CD4-positive, alpha-beta memory T cell (primary cell): ENCODE measurements around the gene PSMB9. TPM values are rescaled to one million over a fixed set of nuclear protein-coding genes. Genes with fewer than 3 reads are reported as not detected.

Experiments
- CTCF ChIA-PET: fragments of 350-600 bp; sonication (Branson Sonifier 250); formaldehyde crosslinking; loops from one replicate; lab custom pipeline; 2021; ENCODE audit warnings: inconsistent platforms; ENCODE audit not compliant: partially characterized antibody; lab: Charles Lee
- POLR2A ChIA-PET: fragments of 350-600 bp; sonication (Branson Sonifier 250); formaldehyde crosslinking; loops from one replicate; lab custom pipeline; 2021; ENCODE audit not compliant: partially characterized antibody; lab: Charles Lee
- DNase-seq, 5 donors: peaks; one replicate each; pipeline versions ENCODE4 v3.0.0 to v3.0.0-alpha.2; 2020 to 2022; ENCODE audit warnings: mixed read lengths in 1 of 5
- H3K27ac ChIP-seq: one replicate; pipeline ENCODE4 v1.7.0; 2013; ENCODE audit warnings: low read depth, low read length
- H3K27me3 ChIP-seq: 2 replicates; pipeline ENCODE4 v1.7.0; 2013; ENCODE audit warnings: mild to moderate bottlenecking, low read length, moderate library complexity; ENCODE audit not compliant: insufficient read depth
- H3K36me3 ChIP-seq: 2 replicates; pipeline ENCODE4 v1.7.0; 2013; ENCODE audit warnings: mild to moderate bottlenecking, low read length, moderate library complexity; ENCODE audit not compliant: insufficient read depth
- H3K4me1 ChIP-seq: 2 replicates; pipeline ENCODE4 v1.7.0; 2013; ENCODE audit warnings: mild to moderate bottlenecking, low read length, moderate library complexity; ENCODE audit not compliant: insufficient read depth
- H3K4me3 ChIP-seq, 2 donors: one replicate each; pipeline ENCODE4 v1.7.0; 2013; ENCODE audit warnings: low read length in 2 of 2, mild to moderate bottlenecking in 1 of 2
- H3K9me3 ChIP-seq, 2 donors: one replicate each; pipeline ENCODE4 v1.7.0; 2013; ENCODE audit warnings: low read length in 2 of 2, control low read depth in 1 of 2; ENCODE audit not compliant: control insufficient read depth in 1 of 2
- H3K27ac Mint-ChIP-seq, 7 donors: one replicate each; pipeline ENCODE4 v1.8.0; 2020 to 2021; ENCODE audit warnings: mixed read lengths in 7 of 7, mild to moderate bottlenecking in 6 of 7, inconsistent platforms in 3 of 7, moderate library complexity in 3 of 7
- H3K27me3 Mint-ChIP-seq, 2 donors: one replicate each; pipeline ENCODE4 v1.8.0; 2020 to 2021; ENCODE audit warnings: mixed read lengths in 2 of 2
- H3K36me3 Mint-ChIP-seq, 2 donors: one replicate each; pipeline ENCODE4 v1.8.0; 2020 to 2021; ENCODE audit warnings: mixed read lengths in 2 of 2, inconsistent platforms in 1 of 2, mild to moderate bottlenecking in 1 of 2
- H3K4me1 Mint-ChIP-seq, 4 donors: one replicate each; pipeline ENCODE4 v1.8.0; 2020 to 2021; ENCODE audit warnings: mixed read lengths in 4 of 4, mild to moderate bottlenecking in 1 of 4
- H3K4me3 Mint-ChIP-seq, 8 donors: one replicate each; pipeline ENCODE4 v1.8.0; 2020 to 2021; ENCODE audit warnings: mixed read lengths in 8 of 8, mild to moderate bottlenecking in 7 of 8, moderate library complexity in 6 of 8, inconsistent platforms in 3 of 8
- H3K9me3 Mint-ChIP-seq, 8 donors: one replicate each; pipeline ENCODE4 v1.8.0; 2020 to 2021; ENCODE audit warnings: mixed read lengths in 8 of 8, mild to moderate bottlenecking in 5 of 8, inconsistent platforms in 3 of 8, moderate library complexity in 1 of 8
- intact Hi-C: fragments of 100-400 bp; cut with micrococcal nuclease; formaldehyde crosslinking; loops from one replicate; pipeline ENCODE4 v1.15.1; 2023
- polyA plus RNA-seq, 2 donors: library from polyadenylated mRNA; unstranded; fragments of 300-500 nt; fragmentation: Illumina TruSeq; gene quantifications; one replicate each; pipeline ENCODE4 v1.2.3, GENCODE V29; 2021
- total RNA-seq, 2 experiments: library from RNA; stranded (reverse); gene quantifications; one replicate each; pipeline ENCODE4 v1.2.3, GENCODE V29; 2021

Gene PSMB9
- total and polyA plus RNA-seq, 4 experiments from 2014 or later, result 141 to 763 (median 323) TPM

DNA sequence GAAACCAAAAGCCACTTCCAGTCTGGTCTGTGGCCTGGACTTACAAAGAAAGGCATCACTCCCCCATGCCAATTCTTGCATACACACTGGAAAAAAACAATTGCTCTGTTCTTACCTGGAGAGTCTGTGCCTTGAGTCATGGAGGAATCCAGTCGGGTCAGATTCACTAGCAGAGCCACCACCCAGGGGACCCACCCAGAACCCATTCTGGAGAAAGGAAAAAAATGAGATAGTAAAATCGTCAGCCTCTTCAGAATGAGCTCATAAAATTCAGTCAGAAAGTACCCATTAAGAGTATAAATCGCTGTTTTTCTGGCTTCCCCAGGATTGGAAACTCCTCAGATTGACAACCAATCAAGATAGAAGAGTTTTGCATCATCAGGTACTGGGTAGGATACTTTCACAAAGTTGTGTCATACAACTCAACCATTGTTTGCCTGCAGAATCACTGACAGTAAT lies 37.2 kb upstream of the PSMB9 start, which contains the start of gene HLA-DOB:
Gene HLA-DOB (minus strand): TSS at position 257 of the 459 bp plus-strand sequence. CDS start 51 bp downstream, at position 206.
- intact Hi-C loops, result no loop called here
- Mint-ChIP-seq H3K9me3 (no peaks in the 10 kb centered on the region), H3K4me3 (no peak within 1 kb of the TSS), H3K4me1 (no peaks in the 10 kb centered on the region), H3K27ac (no peak within 1 kb of the TSS), H3K36me3 (peaks cover 0 to 5% of the 10 kb centered on the region in 2 donors), H3K27me3 (no peaks in the 10 kb centered on the region)
- no peaks in the 10 kb centered on the region for H3K27me3 ChIP-seq
- H3K4me3 ChIP-seq, result no peak within 1 kb of the TSS
- peak in 2 of 5 donors; percentile 32 to 33 for DNase-seq
- H3K9me3 ChIP-seq, result no peaks in the 10 kb centered on the region
- CTCF ChIA-PET, result no interaction called here
- H3K36me3 ChIP-seq, result no peaks in the 10 kb centered on the region
- no peak within 1 kb of the TSS for H3K27ac ChIP-seq
- no peaks in the 10 kb centered on the region for H3K4me1 ChIP-seq
- POLR2A ChIA-PET, result no interaction called here

DNA sequence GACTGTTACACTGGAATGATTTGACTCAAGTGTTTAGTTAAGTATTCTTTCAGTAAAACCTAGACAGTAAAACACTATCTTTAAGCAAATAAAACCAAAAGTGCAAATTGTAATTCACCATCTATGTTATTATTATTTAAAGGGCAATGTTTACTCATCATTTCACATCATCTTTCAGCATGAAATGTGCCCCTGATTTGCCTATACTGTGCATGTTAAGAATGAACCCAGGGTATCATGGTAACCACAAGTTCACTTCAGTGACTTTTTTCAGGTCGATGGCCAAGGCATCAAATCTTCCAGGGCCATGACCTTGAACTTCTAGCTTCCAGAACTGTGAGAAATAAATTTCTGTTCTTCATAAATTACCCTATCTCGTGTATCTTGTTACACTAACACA lies 35.1 kb upstream of the PSMB9 start:
- H3K4me3 Mint-ChIP-seq, result no peak overlapping the region
- Histone ChIP-seq H3K4me1 (no peaks in the 10 kb centered on the region), H3K27ac (no peak overlapping the region), H3K27me3 (no peaks in the 10 kb centered on the region), H3K9me3 (no peaks in the 10 kb centered on the region), H3K4me3 (no peak overlapping the region), H3K36me3 (no peaks in the 10 kb centered on the region)
- CTCF ChIA-PET, result no interaction called here
- DNase-seq, result no peak
- intact Hi-C loops, result no loop called here
- POLR2A ChIA-PET, result no interaction called here
- peak overlapping the region in 1 of 7 donors; percentile 70 for H3K27ac Mint-ChIP-seq
- H3K9me3 Mint-ChIP-seq, result no peaks in the 10 kb centered on the region
- no peaks in the 10 kb centered on the region for H3K27me3 Mint-ChIP-seq
- peaks cover 0 to 5% of the 10 kb centered on the region in 2 donors for H3K36me3 Mint-ChIP-seq
- H3K4me1 Mint-ChIP-seq, result no peaks in the 10 kb centered on the region

DNA sequence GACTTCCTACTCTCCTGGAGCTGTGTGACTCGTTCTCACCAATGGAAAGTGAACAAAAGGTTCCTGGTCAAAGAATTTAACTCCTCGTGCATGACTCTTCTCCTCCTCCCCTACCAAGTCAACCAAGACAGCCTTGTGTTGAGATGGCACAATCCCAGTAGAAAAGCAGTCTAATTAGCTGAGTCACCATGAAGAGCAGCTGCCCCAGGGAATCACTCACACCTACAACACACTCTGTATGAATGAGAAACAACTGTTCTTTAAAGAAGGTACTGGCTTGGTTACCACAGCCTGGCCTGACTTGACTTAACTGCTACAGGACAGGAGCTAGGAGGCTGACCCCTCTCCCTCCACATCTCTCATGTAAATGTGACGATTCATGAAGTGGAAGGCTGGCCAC lies 34.3 kb upstream of the PSMB9 start:
- intact Hi-C loops, result no loop called here
- no peaks in the 10 kb centered on the region for H3K36me3 ChIP-seq
- no peak for DNase-seq
- H3K27ac ChIP-seq, result no peak overlapping the region
- no peak overlapping the region for H3K4me3 Mint-ChIP-seq
- POLR2A ChIA-PET, result no interaction called here
- no peaks in the 10 kb centered on the region for H3K4me1 Mint-ChIP-seq
- no peaks in the 10 kb centered on the region for H3K27me3 Mint-ChIP-seq
- H3K9me3 ChIP-seq, result no peaks in the 10 kb centered on the region
- no peak overlapping the region for H3K4me3 ChIP-seq
- H3K36me3 Mint-ChIP-seq, result no peaks in the 10 kb centered on the region
- H3K27ac Mint-ChIP-seq, result peak overlapping the region in 2 of 7 donors; percentile 7 to 48
- H3K9me3 Mint-ChIP-seq, result no peaks in the 10 kb centered on the region
- CTCF ChIA-PET, result interaction anchor here (0.8 to 1.8 kb wide), 3 partner anchors 22 to 407 kb away, joined by 3 to 4 read pairs (median 3); no protein-coding TSS in a partner anchor
- H3K4me1 ChIP-seq, result no peaks in the 10 kb centered on the region
- no peaks in the 10 kb centered on the region for H3K27me3 ChIP-seq

DNA sequence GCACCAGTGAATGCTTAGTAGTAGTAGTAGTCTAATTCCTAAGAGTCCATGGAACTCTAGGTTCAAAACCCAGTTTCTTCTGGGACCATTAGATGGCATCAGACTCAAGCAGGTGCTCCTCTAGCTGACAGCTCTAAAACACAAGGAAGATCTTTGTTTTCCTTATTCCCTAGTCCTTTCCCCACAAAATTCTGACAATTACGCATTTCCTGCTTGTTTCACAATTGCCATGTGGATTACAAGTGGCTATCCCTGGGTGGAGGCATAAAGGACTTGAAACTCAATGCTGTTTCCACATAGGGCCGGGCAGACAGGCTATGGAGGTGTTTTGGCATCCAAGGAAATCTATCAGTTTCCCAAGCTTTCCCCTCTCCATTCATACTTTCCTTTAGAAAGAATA lies 28.0 kb upstream of the PSMB9 start:
- Histone ChIP-seq H3K4me3 (no peak overlapping the region), H3K27me3 (no peaks in the 10 kb centered on the region), H3K27ac (no peak overlapping the region), H3K36me3 (peaks cover 22% of the 10 kb centered on the region), H3K9me3 (no peaks in the 10 kb centered on the region), H3K4me1 (no peaks in the 10 kb centered on the region)
- no peak for DNase-seq
- Mint-ChIP-seq H3K27me3 (no peaks in the 10 kb centered on the region), H3K4me1 (peaks cover 0 to 4% (median 0%) of the 10 kb centered on the region in 4 donors), H3K9me3 (no peaks in the 10 kb centered on the region), H3K36me3 (peaks cover 29 to 39% of the 10 kb centered on the region in 2 donors), H3K27ac (peak overlapping the region in 1 of 7 donors; percentile 13), H3K4me3 (no peak overlapping the region)
- CTCF ChIA-PET, result interaction anchor here (0.6 to 5.1 kb wide), 5 partner anchors 12 to 117 kb away, joined by 3 to 55 read pairs (median 3); partner anchors contain the start of gene TAP2
- intact Hi-C loops, result loop anchor here (1.0 kb wide), 1 partner anchor 42 kb away; no protein-coding TSS in a partner anchor
- POLR2A ChIA-PET, result interaction anchor here (0.7 to 3.7 kb wide), 3 partner anchors 12 to 42 kb away, joined by 4 to 16 read pairs (median 8); partner anchors contain the start of gene TAP2

DNA sequence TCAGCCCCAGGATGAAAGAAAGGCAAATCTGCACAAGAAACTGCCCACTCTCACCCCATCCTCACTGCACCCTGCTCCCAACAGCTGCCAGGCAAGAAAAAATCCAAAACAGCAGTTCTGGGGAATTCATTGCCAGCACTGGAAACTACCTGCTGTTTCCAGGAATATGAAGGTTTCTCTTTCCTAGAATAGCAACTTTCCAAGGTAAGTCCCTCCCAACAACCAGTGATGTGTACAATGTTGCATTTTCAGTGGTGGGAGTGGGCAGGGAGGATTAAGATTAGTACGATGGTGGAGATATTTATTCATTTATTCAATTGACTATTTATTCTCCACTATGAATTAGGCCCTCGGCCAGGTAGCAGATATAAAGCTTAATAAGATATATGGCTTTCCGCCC lies 27.0 kb upstream of the PSMB9 start:
- Histone ChIP-seq H3K4me1 (no peaks in the 10 kb centered on the region), H3K27me3 (no peaks in the 10 kb centered on the region), H3K9me3 (no peaks in the 10 kb centered on the region), H3K36me3 (peaks cover 32% of the 10 kb centered on the region), H3K4me3 (no peak overlapping the region), H3K27ac (no peak overlapping the region)
- Mint-ChIP-seq H3K36me3 (peaks cover 39 to 50% of the 10 kb centered on the region in 2 donors), H3K27ac (peak overlapping the region in 2 of 7 donors; percentile 12 to 78), H3K4me3 (no peak overlapping the region), H3K4me1 (peaks cover 0 to 7% (median 5%) of the 10 kb centered on the region in 4 donors), H3K27me3 (no peaks in the 10 kb centered on the region), H3K9me3 (no peaks in the 10 kb centered on the region)
- ChIA-PET CTCF (interaction anchor here (1.1 to 5.1 kb wide), 3 partner anchors 11 to 158 kb away, joined by 5 to 55 read pairs (median 34); partner anchors contain the start of gene TAP2), POLR2A (interaction anchor here (0.6 to 3.7 kb wide), 7 partner anchors 11 to 401 kb away, joined by 3 to 20 read pairs (median 7); partner anchors contain the start of genes PSMB8, PSMB9, TAP1 and TAP2)
- intact Hi-C loops, result no loop called here
- no peak for DNase-seq

DNA sequence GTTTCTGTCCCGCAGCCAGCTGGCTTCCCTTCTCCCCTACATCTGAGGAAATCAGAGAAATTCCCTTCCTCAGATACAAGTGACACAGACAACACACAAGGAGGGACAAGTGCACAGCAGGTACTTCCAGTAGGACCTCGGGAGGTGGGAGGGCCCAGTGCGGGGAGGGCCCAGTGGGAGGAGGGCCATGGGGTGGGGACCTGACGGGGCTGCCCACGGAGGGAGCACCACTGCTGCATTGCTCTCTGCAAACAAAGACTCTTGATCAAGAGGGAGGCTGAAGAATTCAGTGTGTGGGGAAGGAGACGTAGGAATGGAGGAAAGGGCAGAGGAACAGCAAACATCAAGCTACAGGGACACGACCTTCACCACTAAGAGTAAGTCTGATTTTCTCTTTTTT lies 24.5 kb upstream of the PSMB9 start:
- Histone ChIP-seq H3K36me3 (peaks cover 48% of the 10 kb centered on the region), H3K4me1 (peaks cover 12% of the 10 kb centered on the region), H3K27me3 (no peaks in the 10 kb centered on the region), H3K9me3 (no peaks in the 10 kb centered on the region), H3K27ac (no peak overlapping the region), H3K4me3 (no peak overlapping the region)
- ChIA-PET CTCF (interaction anchor here (1.3 to 5.1 kb wide), 2 partner anchors 24 to 39 kb away, joined by 3 to 55 read pairs; partner anchors contain the start of gene TAP1), POLR2A (interaction anchor here (1.8 to 3.3 kb wide), 2 partner anchors 9 to 24 kb away, joined by 6 to 20 read pairs; partner anchors contain the start of genes PSMB9, TAP1 and TAP2)
- H3K4me1 Mint-ChIP-seq, result peaks cover 12 to 26% (median 21%) of the 10 kb centered on the region in 4 donors
- no peak for DNase-seq
- H3K4me3 Mint-ChIP-seq, result no peak overlapping the region
- no peak overlapping the region for H3K27ac Mint-ChIP-seq
- intact Hi-C loops, result no loop called here
- H3K9me3 Mint-ChIP-seq, result no peaks in the 10 kb centered on the region
- peaks cover 63 to 74% of the 10 kb centered on the region in 2 donors for H3K36me3 Mint-ChIP-seq
- no peaks in the 10 kb centered on the region for H3K27me3 Mint-ChIP-seq

DNA sequence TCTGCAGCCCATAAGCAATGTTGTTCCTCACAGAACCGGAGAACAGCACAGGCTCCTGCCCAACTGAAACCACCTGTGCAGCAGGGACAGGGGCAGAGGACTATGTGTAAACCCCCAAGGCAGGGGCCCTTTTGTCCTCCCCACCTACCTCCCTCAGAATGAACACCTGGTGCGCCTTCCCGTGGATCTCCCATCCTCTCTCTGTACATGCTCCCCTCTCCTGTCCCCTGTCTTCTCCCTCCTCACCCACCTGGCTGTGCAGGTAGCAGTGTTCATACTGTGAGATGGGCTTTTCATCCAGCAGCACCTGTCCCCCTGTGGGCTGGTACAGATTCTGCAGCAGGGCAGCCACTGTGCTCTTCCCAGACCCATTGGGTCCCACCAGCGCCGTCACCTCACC lies 24.0 kb upstream of the PSMB9 start:
- peaks cover 68 to 79% of the 10 kb centered on the region in 2 donors for H3K36me3 Mint-ChIP-seq
- Histone ChIP-seq H3K4me1 (peaks cover 16% of the 10 kb centered on the region), H3K4me3 (no peak overlapping the region), H3K27ac (no peak overlapping the region), H3K36me3 (peaks cover 53% of the 10 kb centered on the region), H3K9me3 (no peaks in the 10 kb centered on the region), H3K27me3 (no peaks in the 10 kb centered on the region)
- DNase-seq, result no peak
- H3K27ac Mint-ChIP-seq, result peak overlapping the region in 2 of 7 donors; percentile 42 to 57
- no peaks in the 10 kb centered on the region for H3K27me3 Mint-ChIP-seq
- POLR2A ChIA-PET, result interaction anchor here (1.8 to 3.3 kb wide), 2 partner anchors 8 to 24 kb away, joined by 6 to 20 read pairs; partner anchors contain the start of genes PSMB9, TAP1 and TAP2
- H3K4me1 Mint-ChIP-seq, result peaks cover 17 to 31% (median 24%) of the 10 kb centered on the region in 4 donors
- intact Hi-C loops, result no loop called here
- no peak overlapping the region for H3K4me3 Mint-ChIP-seq
- no peaks in the 10 kb centered on the region for H3K9me3 Mint-ChIP-seq
- CTCF ChIA-PET, result interaction anchor here (5.1 kb wide), 1 partner anchor 38 kb away, joined by 55 read pairs; no protein-coding TSS in a partner anchor
